ENCODE results near the gene MYO18A. TPM values are rescaled to one million over a fixed set of nuclear protein-coding genes. Genes with fewer than 3 reads are reported as not detected.

The MYO18A gene
- total and polyA plus RNA-seq, 2 of the 4 experiments (the other 2 are of a cell fraction): 22.4 to 39.1 TPM

DNA sequence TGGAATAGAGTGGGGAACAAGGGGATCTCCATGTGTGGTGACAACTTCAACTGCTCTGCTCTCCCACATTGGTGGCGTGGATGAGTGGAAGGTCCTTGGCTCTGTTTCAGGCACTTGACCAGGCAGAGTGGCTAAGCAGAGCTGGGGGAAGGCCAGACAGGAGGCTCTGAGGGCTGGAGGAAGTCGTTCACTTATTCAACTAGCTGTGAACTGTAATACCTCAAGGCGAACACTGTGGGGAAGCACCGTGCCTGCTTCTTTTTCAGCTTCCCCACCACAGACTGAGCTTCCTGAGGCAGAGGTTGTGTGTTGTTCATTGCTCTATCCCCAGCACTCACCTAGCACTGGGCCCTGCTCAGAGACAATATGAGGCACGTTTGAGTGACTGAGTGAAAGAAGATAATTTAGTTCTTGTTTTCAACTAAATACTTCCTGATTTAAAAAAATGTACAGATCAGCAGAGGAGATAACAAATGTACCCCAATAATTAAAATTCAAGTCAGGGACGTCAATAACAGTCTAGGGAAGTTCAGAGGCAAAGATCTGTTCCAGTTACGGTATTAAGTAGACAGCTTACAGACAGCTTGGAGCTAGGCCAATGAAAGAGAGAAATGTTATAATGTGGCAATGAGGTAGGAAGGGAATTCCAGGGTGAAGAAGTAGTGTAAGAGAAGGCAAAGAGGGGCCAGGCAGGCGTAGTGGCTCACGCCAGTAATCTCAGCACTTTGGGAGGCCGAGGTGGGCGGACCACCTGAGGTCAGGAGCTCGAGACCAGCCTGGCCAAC lies 34.7 kb downstream of the MYO18A start:
- in situ Hi-C loops (cut with MboI; ENCODE audit: low sequenced_read_pairs): loop anchor here (5.0 kb wide), 2 partner anchors 72 to 142 kb away; no protein-coding TSS in a partner anchor

More for the DNA sequence above, 34.7 kb downstream of the MYO18A start:
- TF ChIP-seq POLR2A (IDR thresholded peaks at IDR 0.05; ENCODE audit: low read depth, low read length) (no peak), SMC3 (IDR thresholded peaks at IDR 0.05; ENCODE audit: low read depth, low read length) (peak; percentile 82), NFE2L2 (IDR thresholded peaks at IDR 0.05; ENCODE audit: low read depth, low read length) (no peak), RAD21 (IDR thresholded peaks at IDR 0.05; ENCODE audit: low read length) (peak; percentile 76), MAZ (IDR thresholded peaks at IDR 0.05; ENCODE audit: borderline replicate concordance, low read depth, low read length) (no peak)
- TF ChIP-seq, protein P1, sequence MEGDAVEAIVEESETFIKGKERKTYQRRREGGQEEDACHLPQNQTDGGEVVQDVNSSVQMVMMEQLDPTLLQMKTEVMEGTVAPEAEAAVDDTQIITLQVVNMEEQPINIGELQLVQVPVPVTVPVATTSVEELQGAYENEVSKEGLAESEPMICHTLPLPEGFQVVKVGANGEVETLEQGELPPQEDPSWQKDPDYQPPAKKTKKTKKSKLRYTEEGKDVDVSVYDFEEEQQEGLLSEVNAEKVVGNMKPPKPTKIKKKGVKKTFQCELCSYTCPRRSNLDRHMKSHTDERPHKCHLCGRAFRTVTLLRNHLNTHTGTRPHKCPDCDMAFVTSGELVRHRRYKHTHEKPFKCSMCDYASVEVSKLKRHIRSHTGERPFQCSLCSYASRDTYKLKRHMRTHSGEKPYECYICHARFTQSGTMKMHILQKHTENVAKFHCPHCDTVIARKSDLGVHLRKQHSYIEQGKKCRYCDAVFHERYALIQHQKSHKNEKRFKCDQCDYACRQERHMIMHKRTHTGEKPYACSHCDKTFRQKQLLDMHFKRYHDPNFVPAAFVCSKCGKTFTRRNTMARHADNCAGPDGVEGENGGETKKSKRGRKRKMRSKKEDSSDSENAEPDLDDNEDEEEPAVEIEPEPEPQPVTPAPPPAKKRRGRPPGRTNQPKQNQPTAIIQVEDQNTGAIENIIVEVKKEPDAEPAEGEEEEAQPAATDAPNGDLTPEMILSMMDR (conservative IDR thresholded peaks at IDR 0.05; ENCODE audit: low read depth, low read length): peak; percentile 76
- no peaks in the 10 kb centered on the region for H3K27me3 ChIP-seq (ENCODE audit: control insufficient read depth, insufficient read depth, low read length)
- no peak overlapping the region for H3K56ac ChIP-seq (ENCODE audit: extremely low read depth, insufficient read depth, low read length)
- no peaks in the 10 kb centered on the region for H3K9me3 ChIP-seq (ENCODE audit: control insufficient read depth, insufficient read depth, low read length)
- peak overlapping the region; percentile 21 for H2AK9ac ChIP-seq (replicated peaks; ENCODE audit: low read depth, low read length, poor library complexity)
- peak overlapping the region; percentile 21 for H2BK5ac ChIP-seq (ENCODE audit: low read depth, low read length, poor library complexity, severe bottlenecking)
- no peak overlapping the region for H2BK120ac ChIP-seq (ENCODE audit: low read depth, low read length)
- no peak overlapping the region for H4K91ac ChIP-seq (ENCODE audit: insufficient read depth, low read depth, low read length)
- H3K4me1 ChIP-seq (ENCODE audit: control insufficient read depth, insufficient read depth, low read length): peaks cover 22% of the 10 kb centered on the region
- H2AFZ ChIP-seq (replicated peaks; ENCODE audit: low read length, poor library complexity): peak overlapping the region; percentile 5
- H4K8ac ChIP-seq (ENCODE audit: low read depth in 2 of 2, low read length in 2 of 2): peak overlapping the region in 1 of 2 experiments; percentile 68; a peak in 2 of 4 replicates
- peaks cover 32 to 82% of the 10 kb centered on the region in 2 experiments for H3K79me1 ChIP-seq (ENCODE audit: low read depth in 1 of 2, low read length in 2 of 2)
- H2AK5ac ChIP-seq (ENCODE audit: low read depth, low read length): 0 out of 2 replicates have a peak overlapping the region, but pooled peaks have one; percentile 80
- H3K9me1 ChIP-seq (ENCODE audit: insufficient read depth, low read length): peaks cover 13% of the 10 kb centered on the region; the same call in 1 of the 2 replicates
- no peak overlapping the region for H2BK20ac ChIP-seq (ENCODE audit: low read depth, low read length)
- no peaks in the 10 kb centered on the region for H4K20me1 ChIP-seq (ENCODE audit: insufficient read depth, low read length)
- DNase-seq: peak; percentile 84
- WGBS, 2 experiments (ENCODE audit: extremely low coverage in 2 of 2, insufficient read length in 1 of 2): 65% methylated on average over 2 of the region's 12 CpGs; no CpG with 5 or more reads in 1 of the 2 experiments
- H3K14ac ChIP-seq (replicated peaks; ENCODE audit: low read depth, low read length): peak overlapping the region; percentile 41; the same call in 1 of the 2 replicates
- no peaks in the 10 kb centered on the region for H3K36me3 ChIP-seq (ENCODE audit: control insufficient read depth, insufficient read depth, low read length)
- no peak overlapping the region for H3K27ac ChIP-seq (ENCODE audit: insufficient read depth, low read length)
- peak; percentile 46 for ATAC-seq (ENCODE audit: low read depth)
- intact Hi-C loops (cut with micrococcal nuclease) (loop anchor here (1.0 to 10.0 kb wide), 4 partner anchors 21 to 419 kb away; partner anchors contain the start of genes ABHD15 and TP53I13), dilution Hi-C loops (cut with HindIII; ENCODE audit: low sequenced_read_pairs, unreplicated experiment) (no loop called here)
- H3K18ac ChIP-seq (ENCODE audit: low read depth, low read length): no peak overlapping the region
- H4K5ac ChIP-seq (ENCODE audit: low read depth, low read length): no peak overlapping the region
- no peak overlapping the region for H3K9ac ChIP-seq (ENCODE audit: low read depth, low read length)
- ChIA-PET CTCF (interaction anchor here (0.6 to 6.1 kb wide), 17 partner anchors 8 to 180 kb away, joined by 3 to 56 read pairs (median 4); partner anchors contain the start of genes MYO18A and NUFIP2), POLR2A (ENCODE audit: unreplicated experiment) (interaction anchor here (1.0 kb wide), 1 partner anchor 96 kb away, joined by 5 read pairs; no protein-coding TSS in a partner anchor)
- H3K23ac ChIP-seq (ENCODE audit: low read depth, low read length): no peak overlapping the region
- BruUV-seq (replicated peaks): no TSS peak
- H3K4me3 ChIP-seq (ENCODE audit: insufficient read depth, low read depth, low read length): no peak overlapping the region
- no peak overlapping the region for H3K4me2 ChIP-seq (ENCODE audit: low read depth, low read length)
- no peak overlapping the region; the same call in 2 of the 3 replicates for H2BK15ac ChIP-seq (ENCODE audit: low read depth, low read length)
- peak overlapping the region; percentile 68 for H3K4ac ChIP-seq (ENCODE audit: low read depth, low read length)

All from IMR-90 (cell line).